ENCODE results near the gene CTRB1.
"Not testable (repeated sequence)": the region's sequence is repeated elsewhere in the genome, so short reads cannot be mapped to it uniquely, and the experiment has no call there.

The CTRB1 gene

DNA sequence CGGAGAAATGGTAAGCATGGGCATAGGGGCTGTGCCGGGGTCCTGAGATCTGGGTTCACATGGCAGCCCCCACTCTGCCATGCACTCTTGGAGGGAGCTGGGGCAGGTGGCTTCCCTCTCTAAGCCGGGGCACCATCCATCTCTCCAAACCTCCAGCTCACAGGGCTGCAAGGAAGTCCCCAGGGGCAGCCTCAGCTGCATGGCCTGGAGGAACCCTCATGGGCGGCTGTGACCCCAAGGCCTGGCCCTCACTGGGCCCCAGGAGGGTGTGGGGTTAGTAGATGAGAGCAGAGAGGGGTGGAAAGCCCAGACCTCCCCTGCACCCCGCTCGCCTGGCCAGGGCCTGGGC is 14.4 kb upstream of the CTRB1 start:
- DNase-seq (ENCODE audit: low spot score) = no peak

- not testable (repeated sequence) for DNase-seq (ENCODE audit: low spot score)
These were observed 13.9 kb upstream of the CTRB1 start for GRCh38 chr16:75204905-75205304.

- not testable (repeated sequence) for DNase-seq (ENCODE audit: low spot score)
These were observed 13.3 kb upstream of the CTRB1 start for GRCh38 chr16:75205438-75205837.

- not testable (repeated sequence) for DNase-seq (ENCODE audit: low spot score)
These were observed 12.6 kb upstream of the CTRB1 start for GRCh38 chr16:75205961-75206748.

DNA sequence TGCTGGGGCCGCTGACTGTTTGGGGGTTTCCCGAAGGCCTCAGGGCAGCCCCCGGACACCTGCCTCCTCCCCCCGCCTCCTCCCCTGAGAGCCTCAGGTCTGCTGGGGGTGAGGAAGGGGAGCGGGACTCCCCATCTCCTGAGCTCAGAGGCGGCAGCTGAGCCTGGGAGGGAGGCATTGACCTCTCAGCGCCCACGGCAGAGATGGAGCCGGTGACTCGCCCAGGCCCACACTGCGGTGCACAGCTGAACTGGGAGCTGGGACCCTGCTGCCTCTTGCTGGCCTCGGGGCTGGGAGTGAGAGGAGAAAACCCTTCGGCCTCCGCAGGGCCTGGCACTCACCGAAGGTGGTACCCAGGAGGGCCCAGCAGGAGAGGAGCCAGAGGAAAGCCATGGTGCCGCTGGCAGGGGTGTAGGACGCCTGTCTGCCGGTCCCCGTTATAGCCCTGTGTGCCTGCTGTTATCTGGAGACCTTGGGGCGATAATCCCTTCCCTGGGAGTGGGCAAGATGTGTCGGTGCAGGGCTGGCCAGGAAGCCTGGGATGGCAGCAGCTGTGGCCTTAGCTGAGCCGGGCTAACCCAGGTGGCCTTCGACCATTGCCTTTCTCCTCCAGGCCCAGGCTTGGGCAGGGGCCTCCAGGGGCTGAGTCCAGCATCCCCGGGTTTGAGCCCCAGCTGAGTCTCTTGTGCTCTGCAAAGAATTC is 11.9 kb upstream of the CTRB1 start, which contains the start of gene CTRB2:
TSS of gene CTRB2 (minus strand) at position 413 of the 703 bp plus-strand sequence. CDS start at position 393, 20 bp downstream.
- DNase-seq (ENCODE audit: low spot score) = no peak

- DNase-seq (ENCODE audit: low spot score) = no peak
These were observed 11.0 kb upstream of the CTRB1 start for GRCh38 chr16:75207831-75208230.

DNA sequence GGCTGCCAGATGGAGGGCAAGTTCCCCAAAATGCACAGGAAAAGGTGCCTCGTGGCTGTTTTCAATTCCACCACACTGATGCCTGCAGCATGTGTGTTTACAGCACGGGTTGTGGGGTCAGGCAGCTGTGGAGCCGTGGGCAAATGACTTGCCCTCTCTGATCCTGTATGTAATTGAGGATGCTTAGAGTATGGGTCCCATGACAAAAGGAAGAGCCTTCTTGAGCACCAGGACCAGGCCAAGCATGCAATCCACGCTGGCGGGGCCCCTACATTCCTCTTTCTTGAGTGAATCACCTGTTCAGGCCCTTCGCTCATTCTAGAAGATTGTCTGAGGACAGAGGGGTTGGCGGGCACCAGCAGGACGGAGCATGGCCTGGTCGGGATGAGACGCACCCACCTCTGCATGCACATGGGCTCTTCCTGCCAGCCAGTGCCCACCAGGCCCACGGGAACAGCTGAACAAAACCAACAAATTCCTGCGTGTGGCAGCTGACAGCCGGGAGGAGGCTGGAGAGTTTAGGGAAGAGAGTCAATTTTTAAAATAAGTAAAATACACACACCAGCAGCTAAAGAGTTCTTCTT is 10.5 kb upstream of the CTRB1 start:
- no peak for DNase-seq (ENCODE audit: low spot score)

DNA sequence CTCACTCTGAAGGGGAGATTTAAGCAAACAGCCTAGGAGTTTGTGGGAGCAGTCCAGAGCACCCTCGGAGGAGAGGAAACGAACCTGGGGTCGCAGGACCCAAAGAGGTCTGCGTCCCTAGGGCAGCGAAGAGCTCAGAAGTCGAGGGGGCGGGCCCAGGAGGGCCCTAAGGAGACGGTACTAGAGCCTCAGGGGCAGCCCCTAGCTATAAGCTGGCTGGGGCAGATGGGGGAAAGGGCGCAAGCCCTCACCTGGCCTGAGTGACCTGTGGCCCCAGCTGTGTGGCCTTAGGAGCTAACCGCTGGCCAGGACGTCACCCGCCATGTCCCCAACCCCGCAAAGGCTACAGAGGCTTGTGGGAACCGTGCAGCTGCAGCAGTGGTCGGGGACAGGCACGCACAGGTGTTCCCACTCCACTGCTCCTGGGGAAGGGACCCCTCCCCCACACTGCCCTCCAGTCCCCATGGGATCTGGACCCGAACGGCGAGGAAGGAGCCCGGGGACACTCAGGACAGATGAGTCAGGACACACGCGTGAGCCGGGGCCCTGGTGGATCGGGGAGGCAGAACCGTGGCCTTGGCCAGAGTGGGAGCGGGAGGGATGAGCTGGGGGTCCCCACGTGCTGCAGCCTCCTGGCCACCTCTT is 9.8 kb upstream of the CTRB1 start:
- DNase-seq (ENCODE audit: low spot score) = no peak

- not testable (repeated sequence) for DNase-seq (ENCODE audit: low spot score)
These were observed 9.3 kb upstream of the CTRB1 start for GRCh38 chr16:75209514-75209913.

DNA sequence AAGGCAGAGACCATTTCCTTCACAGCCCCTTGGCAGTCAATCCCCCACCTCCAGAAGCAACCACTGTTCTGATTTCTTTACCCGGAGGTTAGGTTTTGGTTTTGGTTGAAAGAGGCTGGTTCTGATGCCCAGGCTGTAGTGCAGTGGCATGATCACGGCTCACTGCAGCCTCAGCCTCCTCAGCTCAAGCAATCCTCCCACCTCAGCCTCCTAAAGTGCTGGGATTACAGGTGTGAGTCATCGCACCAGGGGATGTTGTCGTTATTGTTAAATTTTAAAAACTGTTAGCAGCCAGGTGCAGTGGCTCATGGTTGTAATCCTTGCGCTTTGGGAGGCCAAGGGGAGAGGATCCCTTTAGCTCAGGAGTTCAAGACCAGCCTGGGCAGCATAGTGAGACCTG is 8.8 kb upstream of the CTRB1 start:
- DNase-seq (ENCODE audit: low spot score) = no peak

- not testable (repeated sequence) for DNase-seq (ENCODE audit: low spot score)
These were observed 7.5 kb upstream of the CTRB1 start for GRCh38 chr16:75211286-75211685.

- DNase-seq (ENCODE audit: low spot score) = no peak
These were observed 2.7 kb upstream of the CTRB1 start for GRCh38 chr16:75216127-75216526.

DNA sequence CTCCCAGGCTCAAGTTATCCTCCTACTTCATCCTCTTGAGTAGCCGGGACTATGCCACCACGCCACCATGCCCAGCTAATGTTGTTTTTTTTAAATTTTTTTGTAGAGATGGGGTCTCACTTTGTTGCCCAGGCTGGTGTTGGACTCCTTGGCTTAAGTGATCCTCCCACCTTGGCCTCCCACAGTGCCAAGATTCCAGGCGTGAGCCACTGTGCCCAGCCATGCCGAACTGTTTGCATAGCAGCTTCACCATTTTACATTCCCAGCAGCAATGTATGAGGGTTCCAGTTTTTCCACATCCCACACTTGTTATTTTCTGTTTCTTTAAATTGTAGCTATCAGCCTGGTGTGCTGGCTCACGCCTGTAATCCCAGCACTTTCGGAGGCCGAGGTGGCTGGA is 2.2 kb upstream of the CTRB1 start:
- DNase-seq (ENCODE audit: low spot score) = no peak

DNA sequence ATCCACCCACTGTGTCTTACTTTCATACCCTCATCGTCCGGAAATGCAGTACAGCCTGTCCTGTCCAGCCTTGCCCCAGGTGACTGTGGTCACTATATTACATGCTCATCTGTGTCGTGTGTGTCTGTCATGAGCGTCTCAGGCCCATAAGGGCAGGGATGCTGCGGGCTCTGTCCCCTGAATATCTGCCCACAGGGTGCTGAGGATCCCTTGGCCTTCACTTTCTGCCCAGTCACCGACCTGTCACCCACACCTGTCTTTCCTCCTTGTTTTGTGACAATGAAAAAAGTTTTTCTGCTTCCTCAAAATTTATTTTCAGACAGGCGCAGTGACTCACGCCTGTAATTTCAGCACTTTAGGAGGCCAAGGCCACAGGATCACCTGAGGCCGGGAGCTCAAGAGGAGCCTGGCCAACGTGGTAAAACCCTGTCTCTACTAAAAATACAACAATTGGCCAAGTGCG is 1.4 kb upstream of the CTRB1 start:
- no peak for DNase-seq (ENCODE audit: low spot score)

DNA sequence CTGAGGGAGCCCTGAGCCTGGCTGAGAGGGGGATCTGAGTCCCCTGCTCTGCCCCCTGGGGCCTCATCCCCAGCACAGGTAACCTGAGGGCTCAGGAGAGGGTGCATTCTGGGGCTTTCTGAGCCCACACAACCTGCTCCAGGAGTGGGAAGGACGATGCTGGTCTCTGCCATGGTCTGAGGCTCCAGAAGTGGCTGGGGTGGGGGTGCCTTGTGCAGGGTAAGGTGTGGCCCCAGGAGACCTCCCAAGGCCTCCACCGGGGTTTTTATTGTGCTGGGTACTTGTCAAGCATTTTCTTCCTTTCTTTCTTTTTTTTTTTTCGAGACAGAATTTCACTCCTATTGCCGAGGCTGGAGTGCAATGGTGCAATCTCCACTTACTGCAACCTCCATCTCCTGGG is 300 bp downstream of the CTRB1 start:
- DNase-seq (ENCODE audit: low spot score) = no peak

- DNase-seq (ENCODE audit: low spot score) = no peak
These were observed 1.1 kb downstream of the CTRB1 start for GRCh38 chr16:75219838-75220237.

- DNase-seq (ENCODE audit: low spot score) = peak; percentile 9
These were observed 3.5 kb downstream of the CTRB1 start for GRCh38 chr16:75222271-75222783.

DNA sequence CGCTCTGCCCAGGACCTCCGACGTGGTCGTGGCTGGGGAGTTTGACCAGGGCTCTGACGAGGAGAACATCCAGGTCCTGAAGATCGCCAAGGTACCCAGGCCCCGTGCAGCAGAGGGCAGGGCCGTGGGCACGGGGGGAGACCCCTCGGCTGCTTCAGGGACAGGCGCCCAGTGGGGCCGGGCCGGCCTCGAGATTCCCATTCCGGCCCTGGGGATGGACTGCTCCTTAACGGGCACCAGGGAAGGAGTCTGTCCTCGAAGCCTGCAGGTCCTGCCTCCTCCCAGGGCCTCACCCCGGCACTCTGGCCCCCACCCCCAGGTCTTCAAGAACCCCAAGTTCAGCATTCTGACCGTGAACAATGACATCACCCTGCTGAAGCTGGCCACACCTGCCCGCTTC is 4.3 kb downstream of the CTRB1 start:
- DNase-seq (ENCODE audit: low spot score) = not testable (repeated sequence)

DNA sequence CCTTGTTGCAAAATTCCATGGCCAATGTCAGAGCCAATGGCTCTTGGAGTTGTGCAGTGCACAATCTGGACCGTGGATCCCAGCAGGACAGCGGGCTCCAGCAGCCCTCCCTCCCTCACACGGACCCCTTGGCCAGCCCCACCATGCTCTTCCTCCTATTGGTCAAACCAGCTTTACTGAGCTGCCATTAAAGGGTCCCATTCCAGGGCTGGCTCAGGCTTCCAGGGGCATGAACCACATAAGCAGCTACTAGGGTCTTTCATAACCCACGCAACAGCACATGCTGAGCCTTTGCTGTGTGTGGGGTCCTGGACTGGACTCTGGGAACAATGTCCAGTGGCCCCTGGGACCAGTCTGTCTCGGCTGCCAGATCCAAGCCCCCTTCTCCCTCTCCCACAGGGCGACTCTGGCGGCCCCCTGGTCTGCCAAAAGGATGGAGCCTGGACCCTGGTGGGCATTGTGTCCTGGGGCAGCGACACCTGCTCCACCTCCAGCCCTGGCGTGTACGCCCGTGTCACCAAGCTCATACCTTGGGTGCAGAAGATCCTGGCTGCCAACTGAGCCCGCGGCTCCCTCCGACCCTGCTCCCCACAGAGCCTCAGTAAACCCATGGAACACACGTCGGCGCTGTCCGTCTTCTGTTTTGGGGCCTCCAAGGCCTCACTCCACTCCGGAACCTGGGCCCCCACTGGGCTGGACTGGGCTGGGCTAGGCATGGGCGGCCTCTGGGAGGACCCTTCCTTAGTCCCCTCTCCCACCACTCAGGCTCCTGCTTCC is 5.7 kb downstream of the CTRB1 start:
- peak; percentile 38 for DNase-seq (ENCODE audit: low spot score)

DNA sequence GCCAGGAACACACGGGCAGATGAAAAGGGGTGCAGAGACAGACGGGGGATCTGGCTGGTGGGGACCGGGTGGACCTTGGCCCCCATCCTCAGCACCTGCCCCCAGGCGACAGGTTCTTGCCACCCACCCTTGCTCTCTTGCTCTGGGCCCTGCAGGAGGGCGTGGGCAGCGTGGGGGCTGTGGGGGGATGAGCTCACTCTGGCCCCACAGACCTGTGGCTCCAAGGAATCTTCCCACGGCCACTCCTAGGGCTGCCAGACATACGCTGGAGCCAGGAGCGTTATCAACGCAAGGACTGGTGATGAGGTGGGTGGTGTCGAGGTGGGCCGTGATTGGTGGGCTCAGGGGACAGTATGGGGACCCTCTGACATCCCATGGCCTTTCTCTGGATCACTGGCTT is 6.3 kb downstream of the CTRB1 start:
- DNase-seq (ENCODE audit: low spot score) = no peak

DNA sequence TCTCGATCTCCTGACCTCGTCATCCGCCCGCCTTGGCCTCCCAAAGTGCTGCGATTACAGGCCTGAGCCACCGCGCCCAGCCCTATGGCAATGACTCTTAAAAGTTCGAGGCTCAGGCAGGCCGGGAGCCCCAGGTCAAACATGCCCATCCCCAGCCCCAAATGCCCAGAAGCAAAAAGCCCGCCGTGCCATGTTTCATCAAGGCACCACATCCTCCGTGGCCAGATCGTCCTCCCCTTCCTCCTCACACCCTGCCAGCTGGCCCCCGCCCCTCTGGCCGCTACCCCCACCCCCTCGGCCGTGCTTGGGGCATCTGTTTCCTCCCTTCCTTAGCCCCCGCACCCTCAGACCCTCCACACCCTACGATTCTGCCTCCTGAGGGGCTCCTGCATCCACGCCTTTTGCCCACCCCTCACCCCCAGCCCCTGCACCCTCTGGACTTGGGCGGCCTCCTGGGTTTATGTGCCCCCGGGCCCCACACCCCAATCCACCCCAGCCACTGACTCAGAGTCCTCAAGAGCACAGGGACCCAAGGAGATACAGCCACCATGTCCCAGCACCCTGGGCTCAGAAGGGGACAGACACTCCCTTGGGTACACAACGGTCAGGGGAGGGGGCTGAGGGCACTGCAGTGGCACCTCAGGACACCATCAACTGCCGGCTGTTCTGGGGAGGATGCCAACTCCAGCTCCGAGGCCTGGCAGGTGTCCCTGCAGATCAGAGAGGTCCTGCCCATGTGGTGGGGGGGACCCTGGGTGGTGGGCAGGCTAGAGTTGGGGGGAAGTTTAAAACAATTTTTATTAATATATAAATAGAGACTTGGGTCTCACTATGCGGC is 7.1 kb downstream of the CTRB1 start:
- no peak for DNase-seq (ENCODE audit: low spot score)
